ENCODE results near the gene PLPP2.

DNA sequence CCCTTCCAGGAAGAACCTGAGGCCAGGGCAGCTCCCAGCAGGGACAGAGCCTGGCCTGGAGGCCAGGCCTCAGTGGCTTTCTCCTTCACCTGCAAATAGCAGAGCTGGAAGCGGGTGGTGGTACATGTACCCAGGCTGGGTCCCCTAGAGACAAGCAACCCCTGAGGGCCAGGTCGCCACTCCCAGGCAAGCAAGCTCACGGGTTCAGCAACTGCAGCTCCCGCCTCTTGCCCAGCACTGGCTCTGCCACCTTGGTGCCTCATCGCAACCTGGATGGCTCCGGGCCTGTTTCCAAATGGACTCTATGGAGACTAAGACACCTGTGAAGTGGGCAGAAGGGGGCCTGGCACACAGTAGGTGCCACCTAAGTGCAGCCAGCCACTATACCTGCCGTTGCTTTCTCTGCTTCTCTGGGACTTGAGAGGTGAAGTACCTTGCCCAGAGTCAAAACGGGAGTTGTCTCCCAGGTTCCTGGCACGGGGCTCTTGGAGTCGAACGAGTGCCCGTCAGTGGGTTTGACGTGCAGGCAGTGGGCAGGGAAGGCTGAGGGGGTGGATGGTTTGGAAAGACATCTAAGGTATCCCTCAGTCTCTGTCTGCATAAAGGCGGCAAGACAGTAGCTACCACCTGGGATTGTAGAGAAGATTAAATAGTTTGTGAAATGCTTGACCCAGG, 2.4 kb upstream of the PLPP2 start:
- TF ChIP-seq, protein P1, sequence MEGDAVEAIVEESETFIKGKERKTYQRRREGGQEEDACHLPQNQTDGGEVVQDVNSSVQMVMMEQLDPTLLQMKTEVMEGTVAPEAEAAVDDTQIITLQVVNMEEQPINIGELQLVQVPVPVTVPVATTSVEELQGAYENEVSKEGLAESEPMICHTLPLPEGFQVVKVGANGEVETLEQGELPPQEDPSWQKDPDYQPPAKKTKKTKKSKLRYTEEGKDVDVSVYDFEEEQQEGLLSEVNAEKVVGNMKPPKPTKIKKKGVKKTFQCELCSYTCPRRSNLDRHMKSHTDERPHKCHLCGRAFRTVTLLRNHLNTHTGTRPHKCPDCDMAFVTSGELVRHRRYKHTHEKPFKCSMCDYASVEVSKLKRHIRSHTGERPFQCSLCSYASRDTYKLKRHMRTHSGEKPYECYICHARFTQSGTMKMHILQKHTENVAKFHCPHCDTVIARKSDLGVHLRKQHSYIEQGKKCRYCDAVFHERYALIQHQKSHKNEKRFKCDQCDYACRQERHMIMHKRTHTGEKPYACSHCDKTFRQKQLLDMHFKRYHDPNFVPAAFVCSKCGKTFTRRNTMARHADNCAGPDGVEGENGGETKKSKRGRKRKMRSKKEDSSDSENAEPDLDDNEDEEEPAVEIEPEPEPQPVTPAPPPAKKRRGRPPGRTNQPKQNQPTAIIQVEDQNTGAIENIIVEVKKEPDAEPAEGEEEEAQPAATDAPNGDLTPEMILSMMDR (optimal IDR thresholded peaks at IDR 0.05 in 1 of 3, IDR thresholded peaks at IDR 0.05 in 1 of 3, conservative IDR thresholded peaks at IDR 0.05 in 1 of 3; ENCODE audit: extremely low read depth in 1 of 3, insufficient read depth in 2 of 3, low read length in 3 of 3) = no peak
- no peak for TF ChIP-seq EZH2 (IDR thresholded peaks at IDR 0.05; ENCODE audit: low read length)
